ENCODE data around the gene LMBR1. TPM values are rescaled to one million over a fixed set of nuclear protein-coding genes. Genes with fewer than 3 reads are reported as not detected.

Gene LMBR1
- total and polyA plus RNA-seq, 2 of the 4 experiments (the other 2 are of a cell fraction), result 11.9 to 19.9 TPM

DNA sequence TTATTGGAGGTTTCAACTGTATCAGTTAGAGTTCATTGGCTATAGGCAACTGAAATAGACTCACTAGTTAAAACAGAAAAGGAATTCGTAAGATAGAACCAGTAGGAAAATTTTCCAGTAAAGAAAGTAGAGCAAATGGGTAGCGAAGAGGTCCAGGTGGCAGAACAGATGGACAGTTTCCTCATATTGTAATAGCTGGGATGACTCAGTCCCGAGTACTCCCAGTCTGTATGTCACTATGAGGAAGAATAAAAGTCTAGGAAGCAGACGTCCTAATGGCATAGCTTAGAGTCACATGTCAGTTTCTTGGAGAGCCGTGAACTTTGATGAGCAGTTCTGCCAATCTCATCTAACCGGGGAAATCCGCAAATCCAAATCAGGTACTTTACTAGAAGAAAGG lies 157.1 kb downstream of the LMBR1 start:
- H3K4me2 ChIP-seq (ENCODE audit: low read depth, low read length), result no peak overlapping the region
- no peak overlapping the region for H3K9ac ChIP-seq (ENCODE audit: low read depth, low read length)
- DNase-seq, result peak; percentile 45
- no peaks in the 10 kb centered on the region for H3K9me3 ChIP-seq (ENCODE audit: control insufficient read depth, insufficient read depth, low read length)
- no peak overlapping the region for H3K18ac ChIP-seq (ENCODE audit: low read depth, low read length)
- no peak overlapping the region for H3K56ac ChIP-seq (ENCODE audit: extremely low read depth, insufficient read depth, low read length)
- no peaks in the 10 kb centered on the region for H3K36me3 ChIP-seq (ENCODE audit: control insufficient read depth, insufficient read depth, low read length)
- no TSS peak for BruUV-seq (replicated peaks)
- H3K14ac ChIP-seq (replicated peaks; ENCODE audit: low read depth, low read length), result no peak overlapping the region
- no peaks in the 10 kb centered on the region; the same call in 1 of the 2 replicates for H4K20me1 ChIP-seq (ENCODE audit: insufficient read depth, low read length)
- in situ Hi-C loops (cut with MboI; ENCODE audit: low sequenced_read_pairs), result no loop called here
- no peak overlapping the region for H3K23ac ChIP-seq (ENCODE audit: low read depth, low read length)
- no peak overlapping the region for H4K5ac ChIP-seq (ENCODE audit: low read depth, low read length)
- no peak overlapping the region for H3K4me3 ChIP-seq (ENCODE audit: insufficient read depth, low read depth, low read length)
- H3K79me1 ChIP-seq (ENCODE audit: low read depth in 1 of 2, low read length in 2 of 2), result no peaks in the 10 kb centered on the region
- H3K4ac ChIP-seq (ENCODE audit: low read depth, low read length), result no peak overlapping the region
- no peaks in the 10 kb centered on the region for H3K27me3 ChIP-seq (ENCODE audit: control insufficient read depth, insufficient read depth, low read length)
- H4K91ac ChIP-seq (ENCODE audit: insufficient read depth, low read depth, low read length), result no peak overlapping the region
- H3K4me1 ChIP-seq (ENCODE audit: control insufficient read depth, insufficient read depth, low read length), result peaks cover 9% of the 10 kb centered on the region
- no peak overlapping the region for H2BK5ac ChIP-seq (ENCODE audit: low read depth, low read length, poor library complexity, severe bottlenecking)
- no peak overlapping the region for H4K8ac ChIP-seq (ENCODE audit: low read depth in 2 of 2, low read length in 2 of 2)
- H2AFZ ChIP-seq (replicated peaks; ENCODE audit: low read length, poor library complexity), result no peak overlapping the region
- POLR2A ChIA-PET (ENCODE audit: unreplicated experiment), result interaction anchor here (0.5 kb wide), 1 partner anchor 1721 kb away, joined by 3 read pairs; no protein-coding TSS in a partner anchor
- 100% methylated on average over 2 of the region's 7 CpGs; no CpG with 5 or more reads in 1 of the 2 experiments for WGBS, 2 experiments (ENCODE audit: extremely low coverage in 2 of 2, insufficient read length in 1 of 2)
- no peak overlapping the region for H2BK120ac ChIP-seq (ENCODE audit: low read depth, low read length)
- H2BK15ac ChIP-seq (ENCODE audit: low read depth, low read length), result no peak overlapping the region
- no peak for ATAC-seq (ENCODE audit: low read depth)
- CTCF ChIA-PET, result interaction anchor here (2.1 kb wide), 1 partner anchor 17 kb away, joined by 8 read pairs; no protein-coding TSS in a partner anchor
- no peak overlapping the region for H2AK9ac ChIP-seq (replicated peaks; ENCODE audit: low read depth, low read length, poor library complexity)
- TF ChIP-seq MAZ (IDR thresholded peaks at IDR 0.05; ENCODE audit: borderline replicate concordance, low read depth, low read length) (no peak), BHLHE40 (IDR thresholded peaks at IDR 0.05; ENCODE audit: low read depth, low read length) (no peak), CEBPB (IDR thresholded peaks at IDR 0.05; ENCODE audit: low read depth, low read length) (no peak), NFE2L2 (IDR thresholded peaks at IDR 0.05; ENCODE audit: low read depth, low read length) (no peak), MXI1 (IDR thresholded peaks at IDR 0.05; ENCODE audit: borderline replicate concordance, low read depth, low read length) (no peak), RAD21 (IDR thresholded peaks at IDR 0.05; ENCODE audit: low read length) (no peak), RFX5 (IDR thresholded peaks at IDR 0.05; ENCODE audit: low read depth, low read length) (no peak)
- TF ChIP-seq, protein P1, sequence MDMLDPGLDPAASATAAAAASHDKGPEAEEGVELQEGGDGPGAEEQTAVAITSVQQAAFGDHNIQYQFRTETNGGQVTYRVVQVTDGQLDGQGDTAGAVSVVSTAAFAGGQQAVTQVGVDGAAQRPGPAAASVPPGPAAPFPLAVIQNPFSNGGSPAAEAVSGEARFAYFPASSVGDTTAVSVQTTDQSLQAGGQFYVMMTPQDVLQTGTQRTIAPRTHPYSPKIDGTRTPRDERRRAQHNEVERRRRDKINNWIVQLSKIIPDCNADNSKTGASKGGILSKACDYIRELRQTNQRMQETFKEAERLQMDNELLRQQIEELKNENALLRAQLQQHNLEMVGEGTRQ (IDR thresholded peaks at IDR 0.05; ENCODE audit: low read depth, low read length), result no peak
- no peak overlapping the region for H2AK5ac ChIP-seq (ENCODE audit: low read depth, low read length)
- H3K9me1 ChIP-seq (ENCODE audit: insufficient read depth, low read length), result peaks cover 4% of the 10 kb centered on the region; the same call in 1 of the 2 replicates
- H3K27ac ChIP-seq (ENCODE audit: insufficient read depth, low read length), result no peak overlapping the region
- no peak overlapping the region for H2BK20ac ChIP-seq (ENCODE audit: low read depth, low read length)
- dilution Hi-C loops (cut with HindIII; ENCODE audit: low sequenced_read_pairs, unreplicated experiment), result no loop called here
- intact Hi-C loops (cut with micrococcal nuclease), result loop anchor here (5.0 kb wide), 1 partner anchor 1499 kb away; no protein-coding TSS in a partner anchor

All from IMR-90 (cell line).